Measurements from ENCODE around the gene IGSF1. TPM values are rescaled to one million over a fixed set of nuclear protein-coding genes. Genes with fewer than 3 reads are reported as not detected.

Gene IGSF1
- total RNA-seq, 1 experiment from 2014 or later: not detected

DNA sequence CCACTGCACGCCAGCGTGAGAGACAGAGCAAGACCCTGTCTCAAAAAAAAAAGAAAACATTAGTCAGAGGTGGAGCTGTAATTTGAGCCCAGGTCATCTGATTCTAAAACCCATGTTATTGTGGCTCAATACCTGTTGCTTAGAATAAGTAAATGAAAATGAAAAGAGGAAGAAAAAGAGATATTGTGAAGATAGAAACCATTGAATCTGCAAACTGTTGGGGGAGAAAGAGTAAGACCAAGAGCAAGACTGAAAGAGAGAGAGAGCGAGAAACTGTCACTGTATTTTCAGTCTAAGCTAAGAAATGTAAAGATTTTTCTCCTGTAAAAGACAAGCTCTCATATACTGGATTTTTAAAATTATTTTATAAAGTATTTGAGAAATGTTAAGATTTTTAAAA lies 9.7 kb upstream of the IGSF1 start:
- H3K4me2 ChIP-seq (ENCODE audit: low read length): no peak overlapping the region
- H3K27ac ChIP-seq (ENCODE audit: low read length): no peak overlapping the region
- H3K9me2 ChIP-seq (replicated peaks; ENCODE audit: low read length): no peaks in the 10 kb centered on the region
- no peak overlapping the region for H3K9ac ChIP-seq (ENCODE audit: low read length)
- ATAC-seq: no peak
- ChIA-PET CTCF (no interaction called here), POLR2A (ENCODE audit: unreplicated experiment) (interaction anchor here (0.6 kb wide), 1 partner anchor 14 kb away, joined by 6 read pairs; no protein-coding TSS in a partner anchor)
- DNase-seq: no peak
- H3F3A ChIP-seq (ENCODE audit: low read length, unreplicated experiment): no peaks in the 10 kb centered on the region
- H3K36me3 ChIP-seq (ENCODE audit: low read depth, low read length): no peaks in the 10 kb centered on the region
- TF ChIP-seq EZH2phosphoT487 (IDR thresholded peaks at IDR 0.05; ENCODE audit: borderline replicate concordance, low read length): no peak
- no peak for TF ChIP-seq CTCF (conservative IDR thresholded peaks at IDR 0.05; ENCODE audit: low read depth, low read length)
- no peak for TF ChIP-seq EZH2 (IDR thresholded peaks at IDR 0.05; ENCODE audit: low read length, unreplicated experiment)
- no peak overlapping the region for H3K4me3 ChIP-seq (ENCODE audit: low read length)
- H3K4me1 ChIP-seq (ENCODE audit: insufficient read depth, low read length): no peaks in the 10 kb centered on the region
- no peak overlapping the region for H2AFZ ChIP-seq (ENCODE audit: low read length)
- H4K20me1 ChIP-seq (ENCODE audit: low read length): no peaks in the 10 kb centered on the region
- no TSS peak for BruUV-seq (replicated peaks)
- intact Hi-C loops (cut with micrococcal nuclease): no loop called here
- no peaks in the 10 kb centered on the region for H3K9me3 ChIP-seq (ENCODE audit: low read length)
- no peaks in the 10 kb centered on the region for H3K79me2 ChIP-seq (ENCODE audit: low read length)
- H3K27me3 ChIP-seq (ENCODE audit: low read length): peaks cover 10% of the 10 kb centered on the region

DNA sequence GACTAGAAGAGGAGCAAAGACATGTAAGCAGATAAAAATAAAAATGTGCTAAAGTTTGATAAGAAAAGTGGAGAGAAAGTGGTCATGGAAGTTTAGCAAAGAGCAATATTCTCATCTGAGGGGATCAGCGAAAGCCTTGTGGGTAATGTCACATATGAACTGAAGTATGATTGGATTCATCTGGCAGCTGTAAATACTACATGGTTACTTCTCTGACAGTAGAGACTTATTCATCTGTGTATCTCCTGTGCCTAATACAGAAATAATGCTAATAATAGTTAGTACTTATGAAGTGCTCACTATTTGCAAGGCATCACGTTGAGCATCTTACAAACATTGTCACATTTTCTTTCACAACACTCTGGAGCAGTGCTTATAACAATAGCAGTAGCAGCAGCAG lies 8.9 kb upstream of the IGSF1 start:
- TF ChIP-seq CTCF (conservative IDR thresholded peaks at IDR 0.05; ENCODE audit: low read depth, low read length) (no peak), EZH2 (IDR thresholded peaks at IDR 0.05; ENCODE audit: low read length, unreplicated experiment) (no peak), EZH2phosphoT487 (IDR thresholded peaks at IDR 0.05; ENCODE audit: borderline replicate concordance, low read length) (no peak)
- Histone ChIP-seq H3K4me1 (ENCODE audit: insufficient read depth, low read length) (no peaks in the 10 kb centered on the region), H3K36me3 (ENCODE audit: low read depth, low read length) (no peaks in the 10 kb centered on the region), H3F3A (ENCODE audit: low read length, unreplicated experiment) (no peaks in the 10 kb centered on the region), H3K79me2 (ENCODE audit: low read length) (no peaks in the 10 kb centered on the region), H3K4me2 (ENCODE audit: low read length) (no peak overlapping the region), H3K9ac (ENCODE audit: low read length) (no peak overlapping the region), H3K9me2 (replicated peaks; ENCODE audit: low read length) (no peaks in the 10 kb centered on the region), H3K4me3 (ENCODE audit: low read length) (no peak overlapping the region), H2AFZ (ENCODE audit: low read length) (no peak overlapping the region), H3K9me3 (ENCODE audit: low read length) (no peaks in the 10 kb centered on the region), H3K27ac (ENCODE audit: low read length) (no peak overlapping the region), H3K27me3 (ENCODE audit: low read length) (peaks cover 10% of the 10 kb centered on the region), H4K20me1 (ENCODE audit: low read length) (no peaks in the 10 kb centered on the region)
- BruUV-seq (replicated peaks): no TSS peak
- intact Hi-C loops (cut with micrococcal nuclease): no loop called here
- POLR2A ChIA-PET (ENCODE audit: unreplicated experiment): interaction anchor here (0.6 kb wide), 1 partner anchor 13 kb away, joined by 6 read pairs; no protein-coding TSS in a partner anchor
- ATAC-seq: no peak
- CTCF ChIA-PET: no interaction called here
- DNase-seq: no peak

DNA sequence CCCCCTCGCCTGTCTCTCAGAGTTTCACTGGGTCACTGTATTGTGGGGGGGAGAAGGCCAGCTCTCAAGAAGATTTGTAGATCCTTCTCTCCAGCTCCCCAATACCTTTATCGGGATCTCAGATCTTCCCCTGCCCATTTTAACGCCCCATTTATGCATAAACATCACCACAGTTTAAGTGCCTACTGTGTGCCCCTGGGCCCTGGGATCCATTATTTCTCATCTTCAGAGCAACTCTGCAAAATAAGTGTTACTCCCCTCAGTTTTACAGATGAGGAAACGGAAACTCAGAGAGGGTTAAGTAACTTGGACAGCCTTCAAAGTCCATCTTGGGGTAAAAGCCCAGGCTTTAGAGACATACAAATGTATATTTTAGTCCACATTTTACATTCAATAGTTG lies 421 bp upstream of the IGSF1 start:
- intact Hi-C loops (cut with micrococcal nuclease): no loop called here

More for the DNA sequence above, 421 bp upstream of the IGSF1 start:
- H3F3A ChIP-seq (ENCODE audit: low read length, unreplicated experiment): no peaks in the 10 kb centered on the region
- ChIA-PET POLR2A (ENCODE audit: unreplicated experiment) (no interaction called here), CTCF (no interaction called here)
- no peak overlapping the region for H3K4me2 ChIP-seq (ENCODE audit: low read length)
- no peak overlapping the region for H3K4me3 ChIP-seq (ENCODE audit: low read length)
- no peak for TF ChIP-seq EZH2phosphoT487 (IDR thresholded peaks at IDR 0.05; ENCODE audit: borderline replicate concordance, low read length)
- TF ChIP-seq CTCF (conservative IDR thresholded peaks at IDR 0.05; ENCODE audit: low read depth, low read length): no peak
- TF ChIP-seq EZH2 (IDR thresholded peaks at IDR 0.05; ENCODE audit: low read length, unreplicated experiment): no peak
- H4K20me1 ChIP-seq (ENCODE audit: low read length): no peaks in the 10 kb centered on the region
- no peak for ATAC-seq
- no peak for DNase-seq
- no peaks in the 10 kb centered on the region for H3K9me3 ChIP-seq (ENCODE audit: low read length)
- H3K4me1 ChIP-seq (ENCODE audit: insufficient read depth, low read length): no peaks in the 10 kb centered on the region
- H3K79me2 ChIP-seq (ENCODE audit: low read length): no peaks in the 10 kb centered on the region
- H3K9me2 ChIP-seq (replicated peaks; ENCODE audit: low read length): no peaks in the 10 kb centered on the region
- BruUV-seq (replicated peaks): no TSS peak
- H3K27me3 ChIP-seq (ENCODE audit: low read length): peaks cover 9% of the 10 kb centered on the region
- no peaks in the 10 kb centered on the region for H3K36me3 ChIP-seq (ENCODE audit: low read depth, low read length)
- no peak overlapping the region for H2AFZ ChIP-seq (ENCODE audit: low read length)
- no peak overlapping the region for H3K9ac ChIP-seq (ENCODE audit: low read length)
- no peak overlapping the region for H3K27ac ChIP-seq (ENCODE audit: low read length)
